GM12801 (cell line): ENCODE data around the gene UBTD2.

Experiments used
- TF ChIP-seq, protein P1 (sequence below): IDR thresholded peaks from one replicate; pipeline ENCODE4 v1.5.1; 2011; ENCODE audit warnings: control low read depth; ENCODE audit not compliant: insufficient read length; ENCODE audit errors: extremely low read depth

UBTD2 gene

DNA sequence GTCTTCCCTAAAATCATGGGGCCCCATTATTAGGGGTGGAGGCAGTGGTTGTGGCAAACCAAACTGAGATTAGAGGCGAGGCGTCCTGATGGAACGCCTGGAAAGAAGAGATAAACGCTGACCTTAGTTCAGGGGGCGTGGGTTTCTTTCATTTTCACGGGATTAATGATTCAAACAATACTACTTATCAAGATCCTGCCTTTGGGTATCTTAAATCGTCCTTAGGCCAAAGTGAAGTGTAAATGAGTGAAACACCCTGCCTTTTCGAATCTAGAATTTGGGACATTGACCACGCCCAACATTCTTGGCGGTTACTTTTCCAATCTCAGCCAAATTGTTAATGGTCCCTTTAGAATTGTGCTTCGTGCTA, 1.0 kb upstream of the UBTD2 start:
- TF ChIP-seq, protein P1, sequence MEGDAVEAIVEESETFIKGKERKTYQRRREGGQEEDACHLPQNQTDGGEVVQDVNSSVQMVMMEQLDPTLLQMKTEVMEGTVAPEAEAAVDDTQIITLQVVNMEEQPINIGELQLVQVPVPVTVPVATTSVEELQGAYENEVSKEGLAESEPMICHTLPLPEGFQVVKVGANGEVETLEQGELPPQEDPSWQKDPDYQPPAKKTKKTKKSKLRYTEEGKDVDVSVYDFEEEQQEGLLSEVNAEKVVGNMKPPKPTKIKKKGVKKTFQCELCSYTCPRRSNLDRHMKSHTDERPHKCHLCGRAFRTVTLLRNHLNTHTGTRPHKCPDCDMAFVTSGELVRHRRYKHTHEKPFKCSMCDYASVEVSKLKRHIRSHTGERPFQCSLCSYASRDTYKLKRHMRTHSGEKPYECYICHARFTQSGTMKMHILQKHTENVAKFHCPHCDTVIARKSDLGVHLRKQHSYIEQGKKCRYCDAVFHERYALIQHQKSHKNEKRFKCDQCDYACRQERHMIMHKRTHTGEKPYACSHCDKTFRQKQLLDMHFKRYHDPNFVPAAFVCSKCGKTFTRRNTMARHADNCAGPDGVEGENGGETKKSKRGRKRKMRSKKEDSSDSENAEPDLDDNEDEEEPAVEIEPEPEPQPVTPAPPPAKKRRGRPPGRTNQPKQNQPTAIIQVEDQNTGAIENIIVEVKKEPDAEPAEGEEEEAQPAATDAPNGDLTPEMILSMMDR, result no peak

DNA sequence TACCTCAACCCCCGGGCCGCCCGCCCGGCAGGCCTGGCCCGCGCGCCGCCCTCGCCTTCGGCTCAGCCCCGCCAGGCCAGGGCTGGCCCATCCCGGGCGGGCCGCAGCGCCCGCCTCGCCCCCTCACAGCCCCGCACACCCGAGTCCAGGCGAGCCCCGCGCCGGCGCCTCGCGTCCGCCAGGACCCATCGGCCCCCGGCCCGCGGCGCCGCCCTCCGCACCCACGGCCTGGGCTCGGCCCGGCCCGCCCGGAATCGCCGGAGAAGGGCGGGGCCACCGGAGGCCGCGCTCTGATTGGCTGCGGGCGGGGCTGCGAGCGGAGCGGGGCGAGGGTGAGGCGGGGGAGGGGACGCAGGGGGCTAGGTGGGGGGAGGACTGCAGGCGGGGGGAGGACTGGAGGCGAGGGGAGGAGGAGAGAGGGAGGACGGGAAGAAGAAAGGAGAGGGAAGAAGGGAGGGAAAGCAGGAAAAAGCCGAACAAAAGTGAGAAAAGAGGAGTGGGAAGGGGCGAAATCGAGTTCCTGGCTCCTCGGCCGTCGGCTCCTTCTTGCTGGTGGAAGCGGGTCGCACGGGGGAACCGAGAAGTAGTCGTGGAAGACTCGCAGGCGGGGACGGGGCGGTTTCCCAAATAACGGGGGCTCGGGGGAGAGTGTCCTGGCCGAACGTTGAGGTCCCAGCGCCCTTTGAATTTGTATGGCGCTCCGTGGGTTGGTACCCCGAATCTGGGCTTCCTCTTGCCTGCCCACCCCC, 472 bp upstream of the UBTD2 start:
- TF ChIP-seq, protein P1, result no peak

DNA sequence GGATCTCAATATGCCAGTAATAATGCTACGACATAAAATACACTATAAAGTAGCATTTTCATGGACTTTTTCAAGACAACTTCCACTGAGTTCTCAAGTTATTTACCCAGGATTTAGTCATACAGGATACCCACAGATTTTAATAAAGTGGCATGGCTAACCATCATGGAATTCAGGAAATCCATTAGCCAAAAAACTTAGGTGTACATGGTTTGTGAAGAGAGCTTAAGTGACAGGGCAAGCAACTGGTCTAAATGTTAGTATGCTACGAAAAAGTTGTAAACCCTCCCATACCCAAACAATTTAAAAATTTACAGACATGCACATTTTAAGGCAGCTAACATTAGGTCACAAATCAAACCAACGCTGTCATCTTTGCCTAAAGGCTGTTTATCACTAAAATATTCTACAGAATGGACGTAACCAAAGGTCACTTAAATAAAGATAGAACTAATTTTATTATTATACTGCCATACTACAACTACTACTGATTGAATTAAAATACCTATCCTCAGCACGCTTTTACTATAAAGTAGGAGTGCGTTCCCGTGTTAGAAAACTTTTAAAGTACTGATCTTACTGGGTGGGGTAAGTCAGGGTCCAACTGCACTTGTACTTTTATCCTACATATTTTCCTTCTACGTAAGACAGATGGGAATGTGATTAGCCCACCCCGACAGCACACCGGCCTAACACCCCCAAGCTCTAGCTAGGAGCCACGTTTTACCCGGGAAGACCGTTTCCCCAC, 1.1 kb downstream of the UBTD2 start:
- TF ChIP-seq, protein P1, result no peak

DNA sequence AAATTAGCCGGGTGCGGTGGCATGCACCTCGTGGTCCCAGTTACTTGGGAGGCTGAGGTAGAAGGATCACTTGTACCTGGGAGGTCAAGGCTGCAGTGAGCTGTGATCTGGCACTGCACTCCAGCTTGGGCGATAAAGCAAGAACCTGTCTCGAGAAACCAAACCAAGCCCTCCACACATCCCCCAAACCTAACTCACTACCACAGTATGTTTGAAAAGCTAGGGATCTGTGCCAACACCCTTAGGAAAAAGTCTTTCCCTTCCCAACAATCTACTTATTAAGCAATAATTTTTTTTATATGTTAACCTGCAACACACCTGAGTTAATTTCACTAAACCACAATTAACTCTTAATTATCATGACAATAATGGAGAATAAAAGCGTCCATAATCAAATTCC, 2.2 kb downstream of the UBTD2 start:
- TF ChIP-seq, protein P1, result no peak

DNA sequence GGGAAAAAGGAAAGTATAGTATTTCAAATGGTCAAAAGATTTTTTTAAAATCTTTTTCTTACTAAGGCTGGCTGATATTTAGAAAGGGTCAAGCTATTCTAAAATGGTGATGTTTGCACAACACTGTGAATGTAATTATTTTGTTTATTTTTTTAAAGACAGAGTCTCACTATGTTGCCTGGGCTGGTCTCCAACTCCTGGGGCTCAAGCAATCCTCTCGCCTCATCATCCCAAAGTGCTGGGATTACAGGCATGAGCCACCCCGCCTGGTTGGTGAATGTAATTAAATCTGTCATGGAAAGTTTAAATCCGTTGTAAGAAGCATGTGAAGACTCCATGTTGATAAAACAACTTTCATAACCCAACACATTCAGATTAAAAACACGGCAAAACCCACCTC, 2.6 kb downstream of the UBTD2 start:
- TF ChIP-seq, protein P1, result no peak

DNA sequence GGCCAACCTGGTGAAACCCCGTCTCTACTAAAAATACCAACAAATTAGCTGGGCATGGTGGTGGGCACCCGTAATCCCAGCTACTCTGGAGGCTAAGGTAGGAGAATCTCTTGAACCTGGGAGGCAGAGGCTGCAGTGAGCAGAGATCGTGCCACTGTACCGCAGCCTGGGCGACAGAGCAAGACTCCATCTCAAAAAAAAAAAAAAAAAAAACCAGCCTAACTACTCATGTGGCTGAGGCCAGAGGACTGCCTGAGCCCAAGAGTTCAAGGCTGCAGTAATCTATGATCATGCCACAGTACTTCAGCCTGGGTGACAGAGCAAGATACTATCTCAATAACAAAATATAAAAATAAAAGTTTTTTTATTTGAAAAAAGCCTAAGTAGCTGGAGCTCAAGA, 3.2 kb downstream of the UBTD2 start:
- TF ChIP-seq, protein P1, result no peak

DNA sequence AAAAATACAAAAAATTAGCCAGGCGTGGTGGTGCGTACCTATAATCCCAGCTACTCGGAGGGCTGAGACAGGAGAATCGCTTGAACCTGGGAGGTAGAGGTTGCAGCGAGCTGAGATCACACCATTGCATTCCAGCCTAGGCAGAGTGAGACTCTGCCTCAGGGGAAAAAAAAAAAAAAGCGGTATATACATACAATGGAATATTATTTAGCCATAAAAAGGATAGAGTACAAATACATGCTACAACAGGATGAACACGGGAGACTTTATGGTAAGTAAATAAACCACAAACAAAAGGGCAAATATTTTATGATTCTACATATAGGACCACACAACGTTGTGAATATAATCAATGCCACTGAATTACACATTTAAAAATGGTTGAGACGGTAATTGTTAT, 5.2 kb downstream of the UBTD2 start:
- TF ChIP-seq, protein P1, result no peak
